ENCODE measurements around the gene ZNF385B. TPM values are rescaled to one million over a fixed set of nuclear protein-coding genes. Genes with fewer than 3 reads are reported as not detected.

Gene ZNF385B
- total and polyA plus RNA-seq, 2 donors (not counting 1 experiment from before 2014, with no cell fraction given), result not detected

- H3K4me1 ChIP-seq (ENCODE audit: control insufficient read depth in 2 of 2, insufficient read depth in 2 of 2, low read length in 2 of 2), result no peaks in the 10 kb centered on the region
- ATAC-seq (ENCODE audit: low read depth) (no peak), DNase-seq (no peak)
- Mint-ChIP-seq H3K9me3 (ENCODE audit: insufficient read depth) (peaks cover 9% of the 10 kb centered on the region), H3K27me3 (peaks cover 5% of the 10 kb centered on the region), H3K4me3 (no peak overlapping the region), H3K4me1 (no peaks in the 10 kb centered on the region), H3K27ac (no peak overlapping the region)
- H3K4me3 ChIP-seq (ENCODE audit: control extremely low read depth in 1 of 5, extremely low read depth in 1 of 5, insufficient read depth in 1 of 5, low read depth in 2 of 5, low read length in 4 of 5), result no peak overlapping the region
- POLR2A ChIA-PET, result no interaction called here
- CTCF ChIA-PET, result no interaction called here
- no peaks in the 10 kb centered on the region for H3K79me2 ChIP-seq (ENCODE audit: control insufficient read depth, insufficient read depth, low read length)
- H4K20me1 ChIP-seq (ENCODE audit: control insufficient read depth, insufficient read depth, low read length, poor library complexity, severe bottlenecking), result no peaks in the 10 kb centered on the region
- intact Hi-C loops (cut with micrococcal nuclease), result no loop called here
- no peak overlapping the region for H3K9ac ChIP-seq (ENCODE audit: low read length)
- H3K36me3 ChIP-seq (replicated peaks in 1 of 2; ENCODE audit: control extremely low read depth in 1 of 2, control insufficient read depth in 1 of 2, extremely low read depth in 1 of 2, insufficient read depth in 2 of 2, low read length in 1 of 2), result no peaks in the 10 kb centered on the region
- WGBS (ENCODE audit: insufficient coverage), result no CpG with 5 or more reads among the region's 4 CpGs
- no peak overlapping the region for H3K27ac ChIP-seq (ENCODE audit: low read length in 2 of 2)
- no peak overlapping the region for H3K4me2 ChIP-seq (replicated peaks; ENCODE audit: low read depth, low read length, poor library complexity, severe bottlenecking)
- TF ChIP-seq EZH2 (IDR thresholded peaks at IDR 0.05; ENCODE audit: borderline replicate concordance, insufficient read depth, low read depth, low read length, poor library complexity, severe bottlenecking), result no peak
- peaks cover 0 to 2% (median 0%) of the 10 kb centered on the region in 3 donors for H3K9me3 ChIP-seq (ENCODE audit: control extremely low read depth in 1 of 3, control insufficient read depth in 2 of 3, insufficient read depth in 1 of 3, low read length in 2 of 3)
- H3K27me3 ChIP-seq (replicated peaks in 1 of 4; ENCODE audit: control extremely low read depth in 1 of 4, control insufficient read depth in 3 of 4, insufficient read depth in 4 of 4, low read length in 3 of 4), result no peaks in the 10 kb centered on the region
- no peak overlapping the region for H2AFZ ChIP-seq (ENCODE audit: insufficient read depth, low read depth, low read length, poor library complexity, severe bottlenecking)
Measured at GRCh38 chr2:179455824-179456223, 405.6 kb downstream of the ZNF385B start.

- H3K4me3 ChIP-seq (ENCODE audit: control extremely low read depth in 1 of 5, extremely low read depth in 1 of 5, insufficient read depth in 1 of 5, low read depth in 2 of 5, low read length in 4 of 5), result no peak overlapping the region
- no peak overlapping the region for H3K9ac ChIP-seq (ENCODE audit: low read length)
- H3K9me3 ChIP-seq (ENCODE audit: control extremely low read depth in 1 of 3, control insufficient read depth in 2 of 3, insufficient read depth in 1 of 3, low read length in 2 of 3), result peaks cover 0 to 2% (median 0%) of the 10 kb centered on the region in 3 donors
- no peak for ATAC-seq (ENCODE audit: low read depth)
- H3K4me3 Mint-ChIP-seq, result no peak overlapping the region
- H3K27me3 ChIP-seq (replicated peaks in 1 of 4; ENCODE audit: control extremely low read depth in 1 of 4, control insufficient read depth in 3 of 4, insufficient read depth in 4 of 4, low read length in 3 of 4), result no peaks in the 10 kb centered on the region
- intact Hi-C loops (cut with micrococcal nuclease), result no loop called here
- H3K27me3 Mint-ChIP-seq, result peaks cover 5% of the 10 kb centered on the region
- H3K4me1 ChIP-seq (ENCODE audit: control insufficient read depth in 2 of 2, insufficient read depth in 2 of 2, low read length in 2 of 2), result no peaks in the 10 kb centered on the region
- no peak overlapping the region for H3K27ac Mint-ChIP-seq
- POLR2A ChIA-PET, result no interaction called here
- H3K4me1 Mint-ChIP-seq, result no peaks in the 10 kb centered on the region
- H3K36me3 ChIP-seq (replicated peaks in 1 of 2; ENCODE audit: control extremely low read depth in 1 of 2, control insufficient read depth in 1 of 2, extremely low read depth in 1 of 2, insufficient read depth in 2 of 2, low read length in 1 of 2), result no peaks in the 10 kb centered on the region
- no peak overlapping the region for H3K4me2 ChIP-seq (replicated peaks; ENCODE audit: low read depth, low read length, poor library complexity, severe bottlenecking)
- H2AFZ ChIP-seq (ENCODE audit: insufficient read depth, low read depth, low read length, poor library complexity, severe bottlenecking), result no peak overlapping the region
- peaks cover 9% of the 10 kb centered on the region for H3K9me3 Mint-ChIP-seq (ENCODE audit: insufficient read depth)
- WGBS (ENCODE audit: insufficient coverage), result no CpG with 5 or more reads among the region's 4 CpGs
- H3K27ac ChIP-seq (ENCODE audit: low read length in 2 of 2), result no peak overlapping the region
- no peaks in the 10 kb centered on the region for H4K20me1 ChIP-seq (ENCODE audit: control insufficient read depth, insufficient read depth, low read length, poor library complexity, severe bottlenecking)
- no peaks in the 10 kb centered on the region for H3K79me2 ChIP-seq (ENCODE audit: control insufficient read depth, insufficient read depth, low read length)
- TF ChIP-seq EZH2 (IDR thresholded peaks at IDR 0.05; ENCODE audit: borderline replicate concordance, insufficient read depth, low read depth, low read length, poor library complexity, severe bottlenecking) (no peak), CTCF (IDR thresholded peaks at IDR 0.05) (no peak)
- CTCF ChIA-PET, result interaction anchor here (0.6 kb wide), 1 partner anchor 23 kb away, joined by 3 read pairs; no protein-coding TSS in a partner anchor
- no peak for DNase-seq
Measured at GRCh38 chr2:179455172-179455524, 406.3 kb downstream of the ZNF385B start.

Measured in B cell (primary cell).